MCF 10A (cell line): ENCODE data around the gene ZNF470. TPM values are rescaled to one million over a fixed set of nuclear protein-coding genes. Genes with fewer than 3 reads are reported as not detected.

Experiments used
- BruUV-seq: library from RNA; stranded (reverse); fragments of 400-500 nt; replicated peaks from 2 replicates; lab custom pipeline; 2021; lab: Mats Ljungman, UMichigan
- CTCF ChIA-PET: fragments of 300-600 bp; sonication (Branson Sonifier 250); formaldehyde crosslinking; extraction: SDS; loops from one replicate; lab custom pipeline; 2021; ENCODE audit warnings: antibody characterized with exemption, inconsistent platforms; lab: Yijun Ruan, JAX
- POLR2A ChIA-PET: fragments of 300-600, 350-650 bp; sonication (Branson Sonifier 250); formaldehyde crosslinking; extraction: SDS; loops from one replicate; lab custom pipeline; 2020; ENCODE audit warnings: antibody characterized with exemption, inconsistent platforms; lab: Yijun Ruan, JAX
- DNase-seq: peaks from one replicate; pipeline ENCODE4 v3.0.0-alpha.2; 2018; ENCODE audit not compliant: unreplicated experiment
- H3K27ac Mint-ChIP-seq: one replicate; pipeline ENCODE4 v1.8.0; 2022; ENCODE audit warnings: mild to moderate bottlenecking, low read depth, mixed read lengths; ENCODE audit not compliant: unreplicated experiment
- H3K27me3 Mint-ChIP-seq: one replicate; pipeline ENCODE4 v1.8.0; 2022; ENCODE audit warnings: mixed read lengths; ENCODE audit not compliant: insufficient read depth, unreplicated experiment
- H3K36me3 Mint-ChIP-seq: one replicate; pipeline ENCODE4 v1.8.0; 2022; ENCODE audit warnings: mild to moderate bottlenecking, moderate library complexity, mixed read lengths; ENCODE audit not compliant: insufficient read depth, unreplicated experiment
- H3K4me1 Mint-ChIP-seq: one replicate; pipeline ENCODE4 v1.8.0; 2022; ENCODE audit warnings: mixed read lengths; ENCODE audit not compliant: insufficient read depth, unreplicated experiment
- H3K4me3 Mint-ChIP-seq: one replicate; pipeline ENCODE4 v1.8.0; 2022; ENCODE audit warnings: mild to moderate bottlenecking, moderate library complexity, mixed read lengths; ENCODE audit not compliant: unreplicated experiment
- H3K9me3 Mint-ChIP-seq: one replicate; pipeline ENCODE4 v1.8.0; 2022; ENCODE audit warnings: mixed read lengths; ENCODE audit not compliant: unreplicated experiment
- CTCF ChIP-seq: fragments of 200-600 bp; IDR thresholded peaks from one replicate; pipeline ENCODE4 v1.8.0; 2022; ENCODE audit warnings: antibody characterized with exemption, mild to moderate bottlenecking; ENCODE audit not compliant: unreplicated experiment
- intact Hi-C: fragments of 100-400 bp; cut with micrococcal nuclease; formaldehyde crosslinking; loops from 2 replicates; pipeline ENCODE4 v1.14.1; 2022
- total RNA-seq: library from RNA; stranded (reverse); gene quantifications from 2 replicates; pipeline ENCODE4 v1.2.3, GENCODE V29; 2022

ZNF470 gene
- total RNA-seq, 1 experiment from 2014 or later: not detected

- intact Hi-C loops: no loop called here
- TF ChIP-seq CTCF: no peak
- peaks cover 19% of the 10 kb centered on the region for H3K36me3 Mint-ChIP-seq
- CTCF ChIA-PET: interaction anchor here (0.6 to 0.7 kb wide), 2 partner anchors 11 to 232 kb away, joined by 3 read pairs; no protein-coding TSS in a partner anchor
- H3K4me3 Mint-ChIP-seq: no peak overlapping the region
- DNase-seq: no peak
- no peak overlapping the region for H3K27ac Mint-ChIP-seq
- no peaks in the 10 kb centered on the region for H3K4me1 Mint-ChIP-seq
- no peaks in the 10 kb centered on the region for H3K27me3 Mint-ChIP-seq
- BruUV-seq: no TSS peak
- H3K9me3 Mint-ChIP-seq: peaks cover 13% of the 10 kb centered on the region
- POLR2A ChIA-PET: no interaction called here
Measured at GRCh38 chr19:56625708-56626107, 58.4 kb downstream of the ZNF470 start.

- intact Hi-C loops: no loop called here
- Mint-ChIP-seq H3K27ac (no peak overlapping the region), H3K4me3 (no peak overlapping the region), H3K27me3 (no peaks in the 10 kb centered on the region), H3K4me1 (no peaks in the 10 kb centered on the region), H3K9me3 (peaks cover 41% of the 10 kb centered on the region), H3K36me3 (no peaks in the 10 kb centered on the region)
- CTCF ChIA-PET: no interaction called here
- POLR2A ChIA-PET: no interaction called here
- no peak for DNase-seq
- BruUV-seq: no TSS peak
- TF ChIP-seq CTCF: no peak
Measured at GRCh38 chr19:56633021-56633420, 65.8 kb downstream of the ZNF470 start.

GRCh38 chr19:56637976-56638555 lies 70.8 kb downstream of the ZNF470 start:
- H3K27me3 Mint-ChIP-seq: no peaks in the 10 kb centered on the region
- intact Hi-C loops: no loop called here
- H3K36me3 Mint-ChIP-seq: peaks cover 7% of the 10 kb centered on the region
- POLR2A ChIA-PET: no interaction called here
- H3K4me1 Mint-ChIP-seq: no peaks in the 10 kb centered on the region
- CTCF ChIA-PET: interaction anchor here (0.8 kb wide), 1 partner anchor 271 kb away, joined by 5 read pairs; no protein-coding TSS in a partner anchor
- H3K27ac Mint-ChIP-seq: no peak overlapping the region
- TF ChIP-seq CTCF: no peak
- no TSS peak for BruUV-seq
- DNase-seq: peak; percentile 55
- H3K9me3 Mint-ChIP-seq: peaks cover 44% of the 10 kb centered on the region
- no peak overlapping the region for H3K4me3 Mint-ChIP-seq

Other genes with a start within 250 kb of the ZNF470 start
- gene ZNF582, start 173.9 kb upstream of the ZNF470 start, total RNA-seq: not detected in 2 replicates
- gene ZNF583, start 163.1 kb upstream of the ZNF470 start, total RNA-seq: 1.8 and 2.8 TPM in 2 replicates
- not detected in 2 replicates for gene ZNF667, start 90.1 kb upstream of the ZNF470 start, total RNA-seq
- gene ZNF471, start 59.6 kb upstream of the ZNF470 start, total RNA-seq: not detected in 2 replicates
- not detected in 2 replicates for gene ZFP28, start 28.5 kb upstream of the ZNF470 start, total RNA-seq
- 4.0 and 5.9 TPM in 2 replicates for gene ZNF71, start 27.8 kb downstream of the ZNF470 start, total RNA-seq
- gene SMIM17, start 75.7 kb downstream of the ZNF470 start, total RNA-seq: not detected in 2 replicates
- not detected in 2 replicates for gene ZNF835, start 104.3 kb downstream of the ZNF470 start, total RNA-seq